Heart left ventricle (tissue), 13 donors: ENCODE measurements around the gene IHH.

Experiments used
- POLR2A ChIP-seq, 2 donors: fragments of 450-650 bp; IDR thresholded peaks; one replicate each; pipeline ENCODE4 v1.6.1; 2017; ENCODE audit warnings: antibody characterized with exemption in 2 of 2, mild to moderate bottlenecking in 2 of 2, moderate library complexity in 2 of 2
- TF ChIP-seq, protein P1 (sequence below), 12 donors: fragments of 200-600 bp; sonication (generic) in 4 of 12; IDR thresholded peaks; one replicate each; pipeline versions ENCODE4 v1.5.0 to v1.8.0; 2018 to 2022; ENCODE audit warnings: antibody characterized with exemption in 12 of 12, mild to moderate bottlenecking in 5 of 12
- donor health status: ischemic (EF 13 %, LVEDD 7.1; RV severe dilation, severe dysfunction).
- donor health status: DM: no; HTN: yes; CAD: no.
- donor health status: DM: no; HTN: no; CAD: no.
- donor health status: ischemic (EF 25% LVEDD 6.9; RV normal size, moderate dysfunction).
- donor health status: ischemic (EF 25% LVEDD 5.7; RV mildly dilated, moderate dysfunction).
- donor health status: ischemic (EF 35%, LVEDD 5.7; RV mildly dilated, moderate dysfunction).
- donor health status: nonischemic (EF 11% LVEDD 7.7; RV severe dilation, severe dysfunction).
- donor health status: DM: yes; HTN: yes; CAD: no.
- donor health status: PGD.
- donor health status: ischemic (EF 29% LVEDD 5.4; RV normal size, mild dysfunction).
- donor health status: nonischemic (EF 23%, LVEDD 6.1; RV moderate dilation, normal function).

- no peak for TF ChIP-seq POLR2A (IDR thresholded peaks at IDR 0.05)
- TF ChIP-seq, protein P1, sequence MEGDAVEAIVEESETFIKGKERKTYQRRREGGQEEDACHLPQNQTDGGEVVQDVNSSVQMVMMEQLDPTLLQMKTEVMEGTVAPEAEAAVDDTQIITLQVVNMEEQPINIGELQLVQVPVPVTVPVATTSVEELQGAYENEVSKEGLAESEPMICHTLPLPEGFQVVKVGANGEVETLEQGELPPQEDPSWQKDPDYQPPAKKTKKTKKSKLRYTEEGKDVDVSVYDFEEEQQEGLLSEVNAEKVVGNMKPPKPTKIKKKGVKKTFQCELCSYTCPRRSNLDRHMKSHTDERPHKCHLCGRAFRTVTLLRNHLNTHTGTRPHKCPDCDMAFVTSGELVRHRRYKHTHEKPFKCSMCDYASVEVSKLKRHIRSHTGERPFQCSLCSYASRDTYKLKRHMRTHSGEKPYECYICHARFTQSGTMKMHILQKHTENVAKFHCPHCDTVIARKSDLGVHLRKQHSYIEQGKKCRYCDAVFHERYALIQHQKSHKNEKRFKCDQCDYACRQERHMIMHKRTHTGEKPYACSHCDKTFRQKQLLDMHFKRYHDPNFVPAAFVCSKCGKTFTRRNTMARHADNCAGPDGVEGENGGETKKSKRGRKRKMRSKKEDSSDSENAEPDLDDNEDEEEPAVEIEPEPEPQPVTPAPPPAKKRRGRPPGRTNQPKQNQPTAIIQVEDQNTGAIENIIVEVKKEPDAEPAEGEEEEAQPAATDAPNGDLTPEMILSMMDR (IDR thresholded peaks at IDR 0.05) = no peak
Observed at GRCh38 chr2:219027511-219028055, 33.1 kb downstream of the IHH start.
